GM12872 (cell line): ENCODE data around the gene LPP.

Source experiments
- CTCF ChIP-seq: IDR thresholded peaks from 3 replicates; pipeline ENCODE4 v1.5.1; 2011; ENCODE audit warnings: low read depth, mild to moderate bottlenecking, low read length, moderate library complexity; ENCODE audit not compliant: insufficient read depth

Gene LPP

GRCh38 chr3:188937389-188937788 is 783.4 kb downstream of the LPP start:
- TF ChIP-seq CTCF = no peak

- no peak for TF ChIP-seq CTCF
These were observed 785.0 kb downstream of the LPP start for GRCh38 chr3:188938999-188939398.

GRCh38 chr3:188939814-188940572 is 786.0 kb downstream of the LPP start:
- TF ChIP-seq CTCF = no peak
